ENCODE results near the gene CFAP298.
"Not testable (repeated sequence)": the region's sequence is repeated elsewhere in the genome, so short reads cannot be mapped to it uniquely, and the experiment has no call there.

Gene CFAP298

DNA sequence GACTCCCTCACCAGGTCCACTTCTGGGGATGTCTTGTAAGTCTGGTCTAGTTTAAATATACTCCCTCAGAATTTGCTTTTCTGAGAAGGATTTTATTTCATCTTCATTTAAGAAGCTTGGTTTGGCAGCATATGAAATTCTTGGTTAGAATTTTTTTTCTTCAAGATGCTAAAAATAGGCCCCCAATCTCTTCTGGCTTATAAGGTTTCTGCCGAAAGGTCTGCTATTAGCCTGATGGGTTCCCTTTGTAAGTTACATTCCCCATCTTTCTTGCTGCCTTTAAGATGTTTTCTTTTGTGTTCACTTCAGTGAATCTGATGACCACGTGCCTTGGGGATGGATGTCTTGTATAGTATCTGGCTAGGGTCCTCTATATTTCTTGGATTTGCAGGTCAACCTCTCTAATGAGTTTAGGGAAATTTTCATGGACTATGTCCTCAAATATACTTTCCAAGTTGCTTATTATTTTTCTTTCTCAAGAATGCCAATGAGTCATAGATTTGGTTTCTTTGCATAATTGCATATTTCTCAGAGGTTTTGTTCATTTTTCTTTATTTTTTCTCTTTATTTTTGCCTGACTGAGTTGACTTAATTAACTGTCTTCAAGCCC lies 46.2 kb downstream of the CFAP298 start:
- no peak for DNase-seq

GRCh38 chr21:32562915-32563314 lies 49.3 kb downstream of the CFAP298 start:
- no peak for DNase-seq

GRCh38 chr21:32562426-32562825 lies 49.8 kb downstream of the CFAP298 start:
- DNase-seq = no peak

- not testable (repeated sequence) for DNase-seq
These were observed 50.7 kb downstream of the CFAP298 start for GRCh38 chr21:32561476-32561875.

GRCh38 chr21:32560896-32561295 lies 51.3 kb downstream of the CFAP298 start:
- DNase-seq = no peak

GRCh38 chr21:32559006-32559610 lies 53.1 kb downstream of the CFAP298 start:
- DNase-seq = no peak

- no peak for DNase-seq
These were observed 54.1 kb downstream of the CFAP298 start for GRCh38 chr21:32558106-32558505.

GRCh38 chr21:32554832-32555638 lies 57.1 kb downstream of the CFAP298 start:
- DNase-seq = no peak

DNA sequence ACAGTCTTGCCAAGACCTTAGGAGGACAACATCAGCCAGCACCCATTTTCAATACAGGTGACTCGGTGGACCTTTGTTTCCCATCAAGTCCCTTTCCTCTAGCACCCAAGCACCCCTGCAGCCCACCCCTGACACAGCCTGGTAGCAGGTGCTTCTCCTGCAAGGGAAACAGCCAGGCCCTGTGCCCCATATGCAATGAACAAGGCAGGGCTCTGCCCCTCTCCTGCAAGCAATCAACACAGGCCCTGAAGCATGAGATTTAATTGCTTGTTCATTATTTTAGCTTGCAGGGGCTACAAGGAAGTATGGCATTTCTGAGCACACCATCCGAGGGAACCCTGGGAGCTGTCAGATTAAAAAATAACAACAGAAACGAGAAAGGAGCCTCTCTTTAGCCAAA lies 62.3 kb downstream of the CFAP298 start:
- DNase-seq = no peak

DNA sequence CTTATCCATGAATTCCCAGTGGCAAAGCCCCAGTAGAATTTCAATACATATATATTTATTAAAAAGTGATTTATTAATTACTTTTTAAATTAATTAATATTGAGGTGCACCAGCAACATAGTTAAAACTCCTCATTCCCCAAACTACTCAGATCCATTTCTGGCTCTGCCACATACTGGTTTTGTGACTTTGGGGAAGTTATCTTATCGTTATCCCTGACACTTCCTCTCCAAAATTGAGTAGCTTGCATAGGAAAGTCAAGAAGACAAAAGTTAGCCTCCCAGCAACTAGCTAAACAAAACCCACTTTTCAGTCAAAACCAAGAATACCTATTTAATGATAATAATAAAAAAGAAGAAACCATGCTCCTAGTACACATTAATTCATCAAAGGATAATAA lies 62.7 kb downstream of the CFAP298 start:
- DNase-seq = no peak

Measured in NCI-H2081 (cell line).